PC-9 (cell line): ENCODE measurements around the gene KLHL17.

ENCODE experiments used
- EZH2 ChIP-seq: fragments of 200-600 bp; sonication (generic); IDR thresholded peaks from 2 replicates; pipeline ENCODE4 v1.8.0; 2017; ENCODE audit warnings: antibody characterized with exemption, low read depth
- TF ChIP-seq, protein P1 (sequence below): fragments of 200-600 bp; sonication (generic); conservative IDR thresholded peaks from 2 replicates; pipeline ENCODE4 v1.6.1; 2017; ENCODE audit warnings: mixed run types, antibody characterized with exemption, mild to moderate bottlenecking, moderate library complexity

DNA sequence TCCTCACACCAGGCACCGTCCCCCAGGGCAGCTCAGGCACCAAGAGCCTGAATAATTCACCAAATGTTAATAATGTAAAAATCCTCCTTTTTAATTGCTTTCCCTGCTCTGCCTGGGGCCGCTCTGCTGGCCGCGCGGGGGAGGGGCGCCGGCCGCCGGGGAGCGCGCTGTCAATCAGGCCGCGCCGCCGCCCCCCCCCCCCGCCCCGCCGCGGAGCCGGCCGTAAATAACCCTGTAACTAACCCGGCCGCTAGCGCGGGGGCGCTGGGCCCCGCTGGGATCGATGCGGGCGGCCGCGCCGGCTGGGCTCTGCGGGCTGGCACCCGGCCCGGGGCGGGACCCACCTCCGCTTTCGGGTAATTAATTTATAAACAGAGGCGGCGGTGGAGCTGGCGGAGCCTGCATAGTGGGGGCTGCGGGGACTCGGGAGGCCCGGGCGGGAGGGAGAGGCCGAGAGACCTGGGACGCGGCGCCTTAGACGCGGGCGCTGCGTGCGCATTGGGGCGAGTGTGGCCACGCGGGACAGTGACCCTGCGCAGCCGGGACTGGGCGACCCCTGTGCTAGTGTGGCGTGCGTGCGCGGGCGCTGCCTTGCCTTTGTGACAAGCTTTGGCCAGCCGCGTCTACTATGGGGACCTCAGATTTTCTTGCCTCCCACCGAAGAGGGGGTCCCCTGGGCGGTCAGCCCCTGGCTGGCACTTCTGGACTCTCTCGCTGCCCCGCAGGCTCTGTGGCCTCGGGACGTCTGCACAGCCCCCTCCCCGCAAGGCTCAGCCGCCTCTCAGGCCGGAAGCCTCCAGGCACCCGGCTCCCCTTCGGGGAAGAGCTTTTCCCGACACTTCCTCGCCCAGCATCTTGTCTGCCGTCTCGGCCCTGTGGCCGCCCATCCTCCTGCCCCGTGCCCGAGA lies 20.0 kb upstream of the KLHL17 start:
- TF ChIP-seq, protein P1, sequence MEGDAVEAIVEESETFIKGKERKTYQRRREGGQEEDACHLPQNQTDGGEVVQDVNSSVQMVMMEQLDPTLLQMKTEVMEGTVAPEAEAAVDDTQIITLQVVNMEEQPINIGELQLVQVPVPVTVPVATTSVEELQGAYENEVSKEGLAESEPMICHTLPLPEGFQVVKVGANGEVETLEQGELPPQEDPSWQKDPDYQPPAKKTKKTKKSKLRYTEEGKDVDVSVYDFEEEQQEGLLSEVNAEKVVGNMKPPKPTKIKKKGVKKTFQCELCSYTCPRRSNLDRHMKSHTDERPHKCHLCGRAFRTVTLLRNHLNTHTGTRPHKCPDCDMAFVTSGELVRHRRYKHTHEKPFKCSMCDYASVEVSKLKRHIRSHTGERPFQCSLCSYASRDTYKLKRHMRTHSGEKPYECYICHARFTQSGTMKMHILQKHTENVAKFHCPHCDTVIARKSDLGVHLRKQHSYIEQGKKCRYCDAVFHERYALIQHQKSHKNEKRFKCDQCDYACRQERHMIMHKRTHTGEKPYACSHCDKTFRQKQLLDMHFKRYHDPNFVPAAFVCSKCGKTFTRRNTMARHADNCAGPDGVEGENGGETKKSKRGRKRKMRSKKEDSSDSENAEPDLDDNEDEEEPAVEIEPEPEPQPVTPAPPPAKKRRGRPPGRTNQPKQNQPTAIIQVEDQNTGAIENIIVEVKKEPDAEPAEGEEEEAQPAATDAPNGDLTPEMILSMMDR: no peak
- peak; percentile 98; the same call in 1 of the 2 replicates for TF ChIP-seq EZH2
